HS-5 (cell line): ENCODE measurements around the gene KDM7A.
A peak's percentile ranks its signal among the peaks of the same experiment; 100 is the strongest.
"Not testable (repeated sequence)": the region's sequence is repeated elsewhere in the genome, so short reads cannot be mapped to it uniquely, and the experiment has no call there.

Source experiments
- DNase-seq: peaks from one replicate; pipeline ENCODE4 v3.0.0-alpha.2; 2012; ENCODE audit warnings: low read depth

Gene KDM7A

DNA sequence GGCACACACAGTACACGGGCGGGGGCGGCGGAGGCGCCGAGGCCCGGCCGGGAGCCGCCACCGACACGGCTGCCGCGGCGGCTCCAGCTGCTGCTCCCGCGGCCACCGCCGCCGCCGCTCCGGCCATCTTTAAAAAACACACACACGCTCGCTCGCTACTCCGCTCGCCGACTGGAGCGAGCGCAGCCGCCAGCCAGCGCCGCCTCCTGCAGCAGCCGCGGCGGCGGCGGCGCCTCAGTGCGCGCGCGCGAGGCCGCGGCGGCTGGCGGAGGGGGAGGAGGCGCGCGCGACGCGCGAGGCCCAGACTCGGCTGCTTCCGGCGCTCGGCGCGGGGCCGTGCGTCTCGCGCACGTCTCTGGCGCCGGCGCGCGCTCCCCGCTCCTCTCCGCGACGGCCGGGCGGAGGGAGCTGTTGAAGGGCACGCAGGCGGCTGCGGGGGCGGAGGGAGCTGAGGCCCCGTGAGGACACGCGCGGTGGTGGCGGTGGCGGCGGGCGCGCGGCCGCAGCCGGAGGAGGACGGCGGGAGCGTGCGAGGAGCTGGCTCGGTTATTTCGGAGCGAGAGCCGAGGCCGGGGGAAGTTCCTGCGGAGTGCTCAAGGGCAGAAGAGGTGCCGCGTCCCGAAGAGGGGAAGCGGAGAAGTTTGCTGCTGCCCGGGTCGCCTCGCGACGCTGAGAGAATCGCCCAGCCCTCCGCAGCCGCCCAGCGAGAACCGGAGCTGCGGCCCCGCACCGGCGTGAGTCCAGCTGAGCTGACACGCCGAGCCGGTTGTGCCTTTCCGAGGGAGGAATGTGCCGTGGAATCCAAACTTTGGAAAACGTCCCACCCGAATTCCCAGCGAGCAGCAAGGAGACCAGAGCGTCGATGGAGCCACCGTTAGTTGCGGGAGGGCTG lies at the start of gene KDM7A:
KDM7A (minus strand) TSS at position 173 of the 892 bp plus-strand sequence; CDS start at position 127, 46 bp downstream.
- peak; percentile 14 for DNase-seq

DNA sequence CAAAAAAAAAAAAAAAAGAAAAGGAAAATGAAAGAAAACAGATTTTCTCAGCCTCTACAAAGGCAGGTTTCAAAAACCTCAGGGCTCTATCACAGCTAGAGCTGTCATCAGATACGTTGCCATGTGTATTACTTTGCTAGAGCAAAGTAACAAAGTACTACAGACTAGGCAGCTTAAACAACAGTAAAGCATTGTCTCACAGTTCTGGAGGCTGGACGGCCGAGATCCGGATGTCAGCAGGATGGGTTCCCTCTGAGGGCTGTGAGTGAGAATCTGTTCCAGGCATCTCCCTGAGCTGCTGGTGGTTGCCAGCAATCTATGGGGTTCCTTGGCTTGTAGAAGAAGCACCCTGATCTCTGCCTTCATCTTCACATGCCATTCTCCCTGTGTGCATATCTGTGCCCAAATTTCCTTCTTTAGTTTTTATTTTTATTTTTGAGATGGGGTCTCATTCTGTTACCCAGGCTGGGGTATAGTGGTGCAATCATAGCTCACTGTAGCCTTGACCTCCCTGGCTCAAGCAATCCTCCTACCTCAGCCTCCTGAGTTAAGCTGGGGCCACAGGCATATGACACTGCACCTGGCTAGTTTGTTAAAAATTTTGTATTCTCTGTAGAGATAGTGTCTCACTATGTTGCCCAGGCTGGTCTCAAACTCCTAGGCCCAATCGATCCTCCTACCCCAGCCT lies 48.9 kb upstream of the KDM7A start:
- DNase-seq = no peak

DNA sequence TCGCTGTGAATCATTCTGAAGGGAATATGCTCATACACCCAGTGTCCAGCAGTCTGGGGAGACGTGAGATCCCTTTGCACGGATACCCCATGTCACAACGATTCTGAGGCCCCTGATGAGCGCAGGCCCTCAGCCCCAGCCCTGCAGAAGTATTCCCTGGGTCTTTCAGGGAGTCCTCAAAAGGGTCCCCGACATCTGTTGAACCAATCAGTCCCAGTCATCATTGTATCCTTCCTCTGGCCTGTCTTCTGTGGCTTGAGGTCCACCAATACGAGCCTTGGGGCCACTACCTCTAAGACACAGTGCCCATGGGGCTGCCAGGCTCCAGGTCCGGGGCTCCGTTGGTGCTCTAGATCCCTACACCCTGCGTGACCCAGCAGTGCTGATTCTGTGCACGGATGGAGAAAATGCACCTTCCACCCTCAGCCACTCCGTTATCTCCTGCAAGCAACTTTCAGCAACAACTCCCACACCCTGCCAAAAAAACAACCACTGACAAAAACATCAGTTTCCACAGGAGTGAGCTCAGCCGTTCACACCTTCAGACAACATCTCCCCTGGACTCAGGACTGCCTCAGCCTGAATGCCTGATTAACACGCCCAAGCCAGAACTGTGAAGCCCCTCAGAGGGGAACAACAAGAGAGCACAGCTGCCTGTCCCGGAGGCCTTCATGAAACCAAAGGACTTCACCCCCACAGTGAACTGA lies 46.9 kb upstream of the KDM7A start:
- no peak for DNase-seq

GRCh38 chr7:140222814-140223213 lies 46.0 kb upstream of the KDM7A start:
- no peak for DNase-seq

DNA sequence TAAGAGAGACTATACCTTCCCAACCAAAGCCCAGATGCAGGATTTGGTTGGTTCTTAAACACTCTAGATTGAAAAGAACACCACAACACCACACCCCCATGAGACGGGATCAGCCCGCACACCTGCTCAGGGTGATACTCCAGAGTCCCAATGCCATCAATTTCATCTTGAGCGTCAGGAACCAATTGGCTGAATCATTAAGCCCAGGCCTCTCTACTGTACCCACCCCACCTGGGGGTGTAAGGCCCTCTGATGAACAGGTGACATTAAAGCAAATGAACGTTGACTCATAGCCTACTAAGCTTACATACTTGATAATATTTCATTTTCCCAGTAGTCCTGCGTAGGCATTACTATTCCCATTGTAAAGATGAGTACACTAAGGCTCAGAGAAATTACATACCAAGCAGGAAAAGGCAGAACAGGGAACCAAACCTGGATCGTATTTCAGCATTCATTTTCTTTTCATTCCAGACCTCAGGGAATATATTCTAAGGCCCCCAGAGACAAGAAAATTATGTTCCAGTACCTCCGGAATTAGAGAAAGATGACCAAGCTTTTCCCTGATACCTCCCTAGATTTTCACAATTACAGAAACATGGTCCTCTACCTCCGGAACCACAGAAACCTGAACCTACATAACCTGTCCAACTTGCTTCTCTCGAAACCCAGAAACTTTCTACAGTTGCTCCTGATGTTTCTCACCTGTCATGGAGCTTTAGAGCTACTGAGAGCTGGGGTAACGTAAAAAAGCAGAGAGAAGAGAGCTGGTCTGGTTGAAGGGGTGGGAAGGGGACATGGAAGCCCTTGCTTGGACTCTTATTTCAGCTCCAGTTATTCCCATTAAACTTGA lies 43.1 kb upstream of the KDM7A start:
- no peak for DNase-seq

GRCh38 chr7:140218656-140219055 lies 41.9 kb upstream of the KDM7A start:
- DNase-seq = no peak

- DNase-seq = no peak
These were observed 41.1 kb upstream of the KDM7A start for GRCh38 chr7:140217750-140218501.

- DNase-seq = no peak
These were observed 38.5 kb upstream of the KDM7A start for GRCh38 chr7:140215281-140215680.

DNA sequence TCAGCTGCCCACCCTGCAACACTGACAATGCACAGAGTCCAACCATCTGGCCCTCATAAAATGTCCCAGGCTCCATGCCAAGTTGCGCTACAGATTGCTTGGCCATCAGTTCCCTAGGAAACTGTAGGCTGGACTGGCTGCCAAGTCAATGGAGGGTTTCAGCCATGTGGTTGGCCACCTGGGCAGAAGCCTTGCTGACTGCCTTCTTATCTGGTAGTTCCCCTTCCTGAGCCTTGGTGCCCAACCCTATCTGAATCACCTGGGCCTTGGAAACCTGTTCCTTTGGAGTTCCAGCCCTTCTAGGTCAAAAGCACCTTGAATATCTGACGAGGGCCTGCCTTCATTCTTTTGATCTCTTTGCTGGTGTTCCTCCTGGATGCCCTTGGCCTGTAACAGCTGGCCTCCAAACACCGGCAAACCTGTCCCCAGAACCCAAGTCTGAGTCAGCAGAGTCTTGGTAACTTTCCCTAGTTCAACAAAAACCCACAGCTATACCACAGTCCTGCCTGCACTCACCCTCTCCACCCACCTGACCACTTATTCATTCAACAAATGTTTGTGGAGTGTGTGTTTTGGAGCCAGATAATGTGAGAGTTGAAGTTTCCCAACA lies 37.4 kb upstream of the KDM7A start:
- DNase-seq = no peak

DNA sequence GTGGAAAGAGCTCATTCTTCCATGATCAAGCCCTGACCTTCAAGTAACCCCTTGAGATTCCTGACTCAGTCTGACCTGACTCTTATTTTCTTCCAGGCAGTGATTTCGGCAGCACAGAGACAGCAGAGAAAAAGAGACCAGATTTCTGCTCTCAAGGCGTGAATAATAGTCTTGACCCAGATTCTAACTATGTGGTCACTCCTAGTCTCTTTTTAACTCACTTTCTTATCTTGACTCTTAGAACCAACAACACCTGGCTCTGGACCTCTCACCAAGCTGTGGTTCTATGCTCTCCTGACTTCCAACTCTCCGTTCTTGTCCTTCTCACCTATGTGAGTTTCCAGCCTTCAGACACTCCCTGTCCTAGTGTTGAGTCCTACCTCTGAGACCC lies 36.9 kb upstream of the KDM7A start:
- no peak for DNase-seq

- peak; percentile 9 for DNase-seq
These were observed 35.5 kb upstream of the KDM7A start for GRCh38 chr7:140212100-140212881.

DNA sequence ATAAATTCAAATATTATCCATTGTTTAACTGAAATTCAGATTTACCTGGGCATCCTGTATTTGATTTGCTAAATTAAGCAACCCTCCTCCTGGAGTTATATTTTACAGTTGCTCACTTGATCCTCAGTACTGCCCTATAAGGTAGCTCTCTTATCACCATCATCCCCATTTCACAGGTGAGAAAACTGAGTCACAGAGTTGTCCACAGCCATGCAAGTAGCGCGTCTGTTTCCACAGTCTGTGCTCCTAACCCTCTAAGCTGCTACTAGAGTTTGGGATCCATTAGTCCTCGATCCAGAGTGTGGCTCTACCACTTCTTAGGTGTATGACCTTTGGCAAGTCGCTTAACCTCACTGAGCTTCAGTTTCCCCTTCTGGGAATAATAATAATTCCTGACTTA lies 34.9 kb upstream of the KDM7A start:
- DNase-seq = no peak

GRCh38 chr7:140209866-140210609 lies 33.3 kb upstream of the KDM7A start:
- no peak for DNase-seq

- DNase-seq = no peak
These were observed 30.0 kb upstream of the KDM7A start for GRCh38 chr7:140206616-140207389.

GRCh38 chr7:140205600-140205999 lies 28.8 kb upstream of the KDM7A start:
- DNase-seq = no peak

DNA sequence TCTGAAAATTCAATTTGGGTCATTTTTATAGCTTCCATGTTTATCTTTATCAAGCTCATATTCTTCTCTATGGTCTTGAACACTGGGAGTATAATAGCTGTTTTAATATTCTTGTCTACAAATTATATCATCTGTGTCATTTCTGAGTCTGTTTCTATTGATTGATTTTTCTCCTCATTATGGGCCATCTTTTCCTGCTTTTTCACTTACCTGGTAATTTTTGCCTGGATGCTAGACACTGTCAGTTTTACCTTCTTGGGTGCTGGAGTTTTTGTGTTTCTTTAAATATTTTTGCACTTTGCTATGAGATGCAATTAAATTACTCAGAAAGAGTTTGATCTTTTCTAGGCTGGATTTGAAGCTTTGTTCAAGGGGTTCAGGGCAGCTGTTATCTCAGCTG lies 26.8 kb upstream of the KDM7A start:
- no peak for DNase-seq

DNA sequence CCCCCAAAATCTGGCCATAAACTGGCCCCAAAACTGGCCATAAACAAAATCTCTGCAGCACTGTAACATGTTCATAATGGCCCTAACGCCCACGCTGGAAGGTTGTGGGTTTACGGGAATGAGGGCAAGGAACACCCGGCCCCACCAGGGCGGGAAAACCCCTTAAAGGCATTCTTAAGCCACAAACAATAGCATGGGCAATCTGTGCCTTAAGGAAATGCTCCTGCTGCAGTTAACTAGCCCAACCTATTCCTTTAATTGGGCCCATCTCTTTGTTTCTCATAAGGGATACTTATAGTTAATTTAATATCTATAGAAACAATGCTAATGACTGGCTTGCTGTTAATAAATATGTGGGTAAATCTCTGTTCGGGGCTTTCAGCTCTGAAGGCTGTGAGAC lies 26.2 kb upstream of the KDM7A start:
- not testable (repeated sequence) for DNase-seq

DNA sequence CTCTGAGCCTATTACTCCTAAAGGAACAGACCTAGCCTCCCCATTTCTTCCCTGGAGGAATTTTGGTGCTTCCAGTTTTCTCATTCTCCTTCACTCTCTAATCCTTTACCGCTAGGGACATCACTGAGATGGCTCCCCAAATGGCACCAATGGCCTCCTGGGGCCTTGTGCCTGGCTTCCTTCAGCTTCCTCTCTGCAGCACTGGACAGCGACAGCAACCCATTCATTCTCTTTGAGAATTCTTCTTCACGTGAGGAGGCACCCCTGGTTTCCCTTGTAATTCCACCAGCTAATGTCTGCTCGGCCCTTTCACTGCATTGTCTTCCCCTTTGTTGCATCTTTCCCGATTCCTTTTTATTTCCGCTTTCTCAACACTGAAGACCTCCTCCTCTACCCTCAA lies 24.6 kb upstream of the KDM7A start:
- no peak for DNase-seq
